Adrenal gland (tissue), 12 donors: Measurements from ENCODE around the gene ASMTL. TPM values are rescaled to one million over a fixed set of nuclear protein-coding genes. Genes with fewer than 3 reads are reported as not detected.
A peak's percentile ranks its signal among the peaks of the same experiment; 100 is the strongest.

Experiments used
- DNase-seq, 7 donors: peaks; one replicate each; pipeline ENCODE4 v3.0.0-alpha.2; 2019 to 2020
- H3K27ac ChIP-seq, 5 donors: fragments of 200-600 bp; sonication (generic) in 4 of 5; 1 replicate in 3 of 5; 2 replicates in 2 of 5; pipeline versions ENCODE4 v1.5.1 to v1.8.0; 2016 to 2020; ENCODE audit warnings: mild to moderate bottlenecking in 1 of 5
- H3K27me3 ChIP-seq: fragments of 200-600 bp; 2 replicates; pipeline ENCODE4 v1.8.0; 2021
- H3K36me3 ChIP-seq, 2 donors: fragments of 200-600 bp; replicated peaks in 1 of 2; 1 replicate in 1 of 2; 2 replicates in 1 of 2; pipeline versions ENCODE4 v1.5.1 to v1.8.0; 2018 to 2022
- H3K4me1 ChIP-seq, 2 donors: fragments of 200-600 bp; replicated peaks in 1 of 2; 1 replicate in 1 of 2; 2 replicates in 1 of 2; pipeline versions ENCODE4 v1.5.1 to v1.8.0; 2018 to 2021
- H3K4me3 ChIP-seq, 4 donors: fragments of 200-600 bp; sonication (generic) in 3 of 4; one replicate each; pipeline ENCODE4 v1.5.1; 2016 to 2018
- H3K9me3 ChIP-seq, 3 donors: fragments of 200-600 bp; sonication (generic) in 1 of 3; replicated peaks in 1 of 3; 1 replicate in 2 of 3; 2 replicates in 1 of 3; pipeline versions ENCODE4 v1.5.1 to v1.8.0; 2016 to 2021
- CTCF ChIP-seq, 6 experiments: fragments of 450-650 bp in 4 of 6; fragments of 200-600 bp in 2 of 6; sonication (generic) in 1 of 6; IDR thresholded peaks; 1 replicate in 5 of 6; 2 replicates in 1 of 6; pipeline versions ENCODE4 v1.5.1 to v1.8.0; 2016 to 2021; ENCODE audit warnings: antibody characterized with exemption in 6 of 6, mild to moderate bottlenecking in 2 of 6, moderate library complexity in 1 of 6
- POLR2A ChIP-seq, 2 donors: fragments of 450-650 bp; IDR thresholded peaks; one replicate each; pipeline ENCODE4 v1.6.1; 2017; ENCODE audit warnings: antibody characterized with exemption in 2 of 2, mild to moderate bottlenecking in 2 of 2, moderate library complexity in 1 of 2
- WGBS, 4 donors: extraction: QIAGEN DNeasy Blood & Tissue Kit in 2 of 4; methylation state at CpG; one replicate each; pipeline versions ENCODE4 v1.1.5 to v1.1.7; 2013 to 2017; 5-methylcytosine and 5-hydroxymethylcytosine counted together
- intact Hi-C, 2 donors: fragments of 100-400 bp; cut with DNase I; formaldehyde crosslinking; loops; one replicate each; pipeline versions ENCODE4 v1.14.1 to v1.15.0; 2022 to 2023
- polyA plus RNA-seq, 3 donors: library from polyadenylated mRNA; stranded (reverse); fragments of 200-250 nt in 2 of 3; fragments of 350-450 nt in 1 of 3; fragmentation: Illumina TruSeq in 1 of 3; extraction: RNeasy Lipid Tissue Mini Kit (QIAGEN cat#74804) in 1 of 3; gene quantifications; one replicate each; pipeline ENCODE4 v1.2.3, GENCODE V29; 2013 to 2014
- total RNA-seq, 9 donors: library from RNA; depleted of rRNA in 4 of 9; stranded (reverse); fragments of >200 nt in 4 of 9; fragments of 120-200 nt in 1 of 9; fragmentation: NEBNext Ultra II Directional in 1 of 9; extraction: Animal tissue kit (Norgen Biotek cat#: 25700) in 1 of 9; gene quantifications; one replicate each; pipeline versions ENCODE4 v1.1.0 to v1.2.4, GENCODE V29; 2013 to 2023
- donor health status: healthy with polysubstance abuse.
- donor health status: Bipolar disorder and iron deficiency.
- donor health status: DM: yes; HTN: yes; CAD: no.
- donor health status: DM: no; HTN: no; CAD: no.
- donor health status: DM: no; HTN: no; CAD: no.
- donor health status: DM: yes; HTN: yes; CAD: no.

The ASMTL gene
- total and polyA plus RNA-seq, 12 donors = 7.9 to 35.5 (median 30.9) TPM

DNA sequence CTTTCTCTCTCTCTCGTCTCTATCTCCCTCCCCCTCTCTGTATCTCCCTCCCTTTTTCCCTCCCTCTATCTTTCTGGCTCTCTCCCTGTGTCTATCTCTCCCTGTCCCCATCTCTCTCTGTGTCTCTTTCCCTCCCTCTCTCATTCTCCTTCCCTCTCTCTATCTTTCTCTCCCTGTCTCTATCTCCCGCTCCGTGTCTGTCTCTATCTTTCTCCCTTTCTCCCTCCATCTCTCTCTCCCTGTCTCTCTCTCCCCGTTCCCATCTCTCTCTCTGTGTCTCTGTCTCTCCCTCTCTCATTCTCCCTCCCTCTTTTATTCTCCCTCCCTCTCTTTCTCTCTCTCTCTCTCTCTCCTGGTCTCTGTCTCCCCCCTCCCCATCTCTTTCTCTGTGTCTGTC lies 93.2 kb downstream of the ASMTL start:
- intact Hi-C loops = no loop called here
- H3K4me3 ChIP-seq = no peak overlapping the region
- H3K27ac ChIP-seq = no peak overlapping the region
- H3K4me1 ChIP-seq = no peaks in the 10 kb centered on the region
- peaks cover 0 to 4% (median 0%) of the 10 kb centered on the region in 3 donors for H3K9me3 ChIP-seq
- no peaks in the 10 kb centered on the region for H3K36me3 ChIP-seq
- TF ChIP-seq CTCF (IDR thresholded peaks at IDR 0.05) = no peak
- no peak for TF ChIP-seq POLR2A (IDR thresholded peaks at IDR 0.05)
- WGBS, 4 donors = 90 to 95% (median 91%) methylated on average over 4 of the region's 4 CpGs
- no peaks in the 10 kb centered on the region for H3K27me3 ChIP-seq
- no peak for DNase-seq

GRCh38 chrX:1358793-1359476 lies 93.8 kb downstream of the ASMTL start:
- no peak for TF ChIP-seq CTCF (IDR thresholded peaks at IDR 0.05)
- intact Hi-C loops = no loop called here
- no peaks in the 10 kb centered on the region for H3K27me3 ChIP-seq
- H3K4me1 ChIP-seq = no peaks in the 10 kb centered on the region
- H3K36me3 ChIP-seq = no peaks in the 10 kb centered on the region
- H3K27ac ChIP-seq = no peak overlapping the region
- 86 to 91% (median 89%) methylated on average over 6 of the region's 6 CpGs for WGBS, 4 donors
- no peak overlapping the region for H3K4me3 ChIP-seq
- peak in 1 of 7 donors; percentile 42 for DNase-seq
- peaks cover 0 to 4% (median 0%) of the 10 kb centered on the region in 3 donors for H3K9me3 ChIP-seq

GRCh38 chrX:1357993-1358392 lies 94.7 kb downstream of the ASMTL start:
- intact Hi-C loops = no loop called here
- peak in 1 of 7 donors; percentile 48 for DNase-seq
- TF ChIP-seq CTCF (IDR thresholded peaks at IDR 0.05) = no peak
- TF ChIP-seq POLR2A (IDR thresholded peaks at IDR 0.05) = no peak
- H3K4me3 ChIP-seq = no peak overlapping the region
- 95 to 99% (median 97%) methylated on average over 8 to 10 of the region's 10 CpGs for WGBS, 4 donors
- H3K9me3 ChIP-seq = peaks cover 0 to 4% (median 0%) of the 10 kb centered on the region in 3 donors
- H3K27me3 ChIP-seq = no peaks in the 10 kb centered on the region
- H3K27ac ChIP-seq = no peak overlapping the region
- H3K4me1 ChIP-seq = no peaks in the 10 kb centered on the region
- no peaks in the 10 kb centered on the region for H3K36me3 ChIP-seq

DNA sequence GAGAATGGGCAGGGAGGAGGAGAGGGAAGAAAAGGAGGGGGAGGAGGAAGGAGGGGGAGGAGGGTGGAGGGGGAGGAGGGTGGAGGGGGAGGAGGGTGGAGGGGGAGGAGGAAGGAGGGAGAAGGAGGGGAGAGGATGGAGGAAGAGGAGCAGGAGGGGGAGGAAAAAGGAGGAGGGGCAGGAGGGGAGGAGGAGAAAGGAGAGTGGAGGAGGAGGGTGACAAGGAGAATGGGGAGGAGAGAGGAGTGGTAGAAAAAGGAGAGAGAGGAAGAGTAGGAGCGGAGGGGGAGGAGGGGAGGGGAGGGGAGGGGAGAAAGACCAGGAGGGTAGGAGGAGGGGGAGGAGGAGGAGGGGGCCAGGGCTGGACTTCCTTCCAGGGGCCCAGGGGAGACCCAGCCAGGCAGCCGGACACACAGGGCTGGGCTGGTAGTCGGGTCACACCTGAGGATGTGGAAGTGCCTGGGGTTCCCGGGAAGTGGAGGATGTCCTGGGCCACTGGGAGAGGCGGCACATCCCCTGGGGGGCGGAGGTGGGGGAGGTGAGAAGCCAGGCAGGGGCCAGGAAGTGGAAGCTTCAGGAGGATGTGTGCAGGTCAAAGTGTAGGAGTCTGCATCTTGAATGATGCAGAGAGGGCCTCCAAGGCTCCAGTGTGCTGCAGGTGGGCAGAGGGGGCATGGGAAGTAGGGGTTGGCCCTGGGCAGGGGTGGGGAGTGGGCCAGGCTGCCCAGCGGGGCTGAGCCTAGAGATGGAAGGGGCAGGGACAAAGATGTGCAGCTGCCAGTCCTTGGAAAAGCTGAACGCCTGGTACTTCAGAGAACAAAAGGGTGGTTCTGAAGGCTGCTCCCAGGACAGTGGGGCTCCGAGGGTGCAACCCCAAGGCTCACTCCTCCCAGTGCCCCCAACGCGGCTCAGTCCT lies 97.3 kb downstream of the ASMTL start:
- WGBS, 4 donors = 32 to 53% (median 35%) methylated on average over 10 to 11 of the region's 11 CpGs
- H3K27me3 ChIP-seq = no peaks in the 10 kb centered on the region
- peaks cover 0 to 4% (median 0%) of the 10 kb centered on the region in 3 donors for H3K9me3 ChIP-seq
- no peak for TF ChIP-seq POLR2A (IDR thresholded peaks at IDR 0.05)
- TF ChIP-seq CTCF (IDR thresholded peaks at IDR 0.05) = no peak
- intact Hi-C loops = no loop called here
- DNase-seq = no peak
- H3K36me3 ChIP-seq = no peaks in the 10 kb centered on the region
- no peaks in the 10 kb centered on the region for H3K4me1 ChIP-seq
- H3K4me3 ChIP-seq = no peak overlapping the region
- H3K27ac ChIP-seq = no peak overlapping the region
